Neural cell (in vitro differentiated cells): Measurements from ENCODE around the gene RAP1GAP2. TPM values are rescaled to one million over a fixed set of nuclear protein-coding genes. Genes with fewer than 3 reads are reported as not detected.

ENCODE experiments used
- H2AFZ ChIP-seq: fragments of 200-600, 300-800 bp; sonication (generic), shearing (Covaris generic); 2 replicates; pipeline ENCODE4 v1.6.0; 2014; ENCODE audit warnings: low read depth, mild to moderate bottlenecking, antibody characterized with exemption, low read length, moderate library complexity
- H3F3A ChIP-seq: fragments of 200-600 bp; shearing (Covaris generic); 2 replicates; pipeline ENCODE4 v1.6.1; 2016; ENCODE audit warnings: mild to moderate bottlenecking, moderate library complexity, mixed read lengths, antibody characterized with exemption, low read length; ENCODE audit not compliant: insufficient read depth, poor library complexity, severe bottlenecking
- H3K27ac ChIP-seq: fragments of 200-600, 300-800 bp; sonication (generic), shearing (Covaris generic); 2 replicates; pipeline ENCODE4 v1.5.1; 2014; ENCODE audit warnings: mild to moderate bottlenecking, low read length, moderate library complexity
- H3K27me3 ChIP-seq: fragments of 300-800, 200-600 bp; sonication (generic), shearing (Covaris generic); 2 replicates; pipeline ENCODE4 v1.6.0; 2014; ENCODE audit warnings: mild to moderate bottlenecking, low read depth, low read length, moderate library complexity; ENCODE audit not compliant: insufficient read depth
- H3K36me3 ChIP-seq: fragments of 300-800, 200-600 bp; sonication (generic), shearing (Covaris generic); 2 replicates; pipeline ENCODE4 v1.5.1; 2014; ENCODE audit warnings: mild to moderate bottlenecking, antibody characterized with exemption, low read length, moderate library complexity; ENCODE audit not compliant: insufficient read depth
- H3K4me2 ChIP-seq: fragments of 300-800, 200-600 bp; sonication (generic), shearing (Covaris generic); 2 replicates; pipeline ENCODE4 v1.6.0; 2014; ENCODE audit warnings: mild to moderate bottlenecking, low read length
- H3K4me3 ChIP-seq: fragments of 300-800, 200-600 bp; sonication (generic), shearing (Covaris generic); 2 replicates; pipeline ENCODE4 v1.5.1; 2014; ENCODE audit warnings: mild to moderate bottlenecking, low read length, moderate library complexity
- H3K79me2 ChIP-seq: fragments of 200-600 bp; shearing (Covaris generic); replicated peaks from 2 replicates; pipeline ENCODE4 v1.6.0; 2014; ENCODE audit warnings: mild to moderate bottlenecking, low read length, moderate library complexity; ENCODE audit not compliant: insufficient read depth
- H3K9ac ChIP-seq: fragments of 300-800, 200-600 bp; sonication (generic), shearing (Covaris generic); 2 replicates; pipeline ENCODE4 v1.6.1; 2016; ENCODE audit warnings: mild to moderate bottlenecking, low read length, mixed read lengths
- H3K9me2 ChIP-seq: fragments of 200-600 bp; shearing (Covaris generic); 2 replicates; pipeline ENCODE4 v1.6.1; 2016; ENCODE audit warnings: mild to moderate bottlenecking, low read length, mixed read lengths; ENCODE audit not compliant: insufficient read depth
- H3K9me3 ChIP-seq: fragments of 200-600, 300-800 bp; sonication (generic), shearing (Covaris generic); 2 replicates; pipeline ENCODE4 v1.6.1; 2016; ENCODE audit warnings: mild to moderate bottlenecking, mixed run types, low read length, moderate library complexity, mixed read lengths
- H4K20me1 ChIP-seq: fragments of 200-600 bp; shearing (Covaris generic); 2 replicates; pipeline ENCODE4 v1.6.1; 2016; ENCODE audit warnings: mild to moderate bottlenecking, mixed run types; ENCODE audit not compliant: insufficient read depth
- CTCF ChIP-seq: fragments of 450-650 bp; IDR thresholded peaks from 2 replicates; pipeline ENCODE4 v1.5.1; 2014; ENCODE audit warnings: antibody characterized with exemption, mild to moderate bottlenecking, moderate library complexity; ENCODE audit not compliant: poor library complexity, severe bottlenecking
- EP300 ChIP-seq: fragments of 450-650 bp; conservative IDR thresholded peaks from 2 replicates; pipeline ENCODE4 v1.6.1; 2014; ENCODE audit warnings: antibody characterized with exemption, mild to moderate bottlenecking, moderate library complexity; ENCODE audit not compliant: poor library complexity, severe bottlenecking
- EZH2 ChIP-seq: fragments of 200-600, 300-800 bp; shearing (Covaris generic), sonication (generic); IDR thresholded peaks from 2 replicates; pipeline ENCODE4 v1.6.1; 2014; ENCODE audit warnings: antibody characterized with exemption, low read length, borderline replicate concordance, mild to moderate bottlenecking; ENCODE audit not compliant: insufficient read depth, poor library complexity, severe bottlenecking
- MXI1 ChIP-seq: fragments of 450-650 bp; conservative IDR thresholded peaks from 2 replicates; pipeline ENCODE4 v1.6.1; 2014; ENCODE audit warnings: antibody characterized with exemption, mild to moderate bottlenecking; ENCODE audit not compliant: poor library complexity, severe bottlenecking
- POLR2AphosphoS5 ChIP-seq: IDR thresholded peaks from 2 replicates; pipeline ENCODE4 v1.6.1; 2012
- RAD21 ChIP-seq: fragments of 450-650 bp; conservative IDR thresholded peaks from 2 replicates; pipeline ENCODE4 v1.6.1; 2014; ENCODE audit warnings: antibody characterized with exemption, mild to moderate bottlenecking, moderate library complexity
- REST ChIP-seq: IDR thresholded peaks from 2 replicates; pipeline ENCODE4 v1.6.1; 2012; ENCODE audit warnings: borderline replicate concordance
- SMC3 ChIP-seq: fragments of 450-650 bp; conservative IDR thresholded peaks from 2 replicates; pipeline ENCODE4 v1.6.1; 2014; ENCODE audit warnings: antibody characterized with exemption, mild to moderate bottlenecking, moderate library complexity; ENCODE audit not compliant: poor library complexity
- TAF1 ChIP-seq: IDR thresholded peaks from 2 replicates; pipeline ENCODE4 v1.6.1; 2012; ENCODE audit warnings: low read depth
- polyA plus RNA-seq: library from polyadenylated mRNA; depleted of rRNA; stranded (reverse); fragments of >200 nt; gene quantifications from 2 replicates; pipeline ENCODE4 v1.2.3, GENCODE V29; 2014

RAP1GAP2 gene
- polyA plus RNA-seq, 1 donor from 2014 or later = 14.8 TPM

GRCh38 chr17:2801841-2802240 lies 5.6 kb downstream of the RAP1GAP2 start:
- Histone ChIP-seq H3K9ac (no peak overlapping the region), H3K4me3 (no peak overlapping the region), H3K4me2 (no peak overlapping the region), H3K79me2 (no peaks in the 10 kb centered on the region), H3K27ac (no peak overlapping the region), H2AFZ (no peak overlapping the region), H3K9me2 (no peaks in the 10 kb centered on the region), H3K9me3 (no peaks in the 10 kb centered on the region), H3K36me3 (no peaks in the 10 kb centered on the region), H4K20me1 (no peaks in the 10 kb centered on the region), H3K27me3 (no peaks in the 10 kb centered on the region), H3F3A (no peaks in the 10 kb centered on the region)
- TF ChIP-seq MXI1 (no peak), EP300 (no peak), EZH2 (no peak), POLR2AphosphoS5 (no peak), SMC3 (no peak), TAF1 (no peak), RAD21 (no peak), REST (no peak), CTCF (no peak)

GRCh38 chr17:2802574-2802973 lies 6.3 kb downstream of the RAP1GAP2 start:
- Histone ChIP-seq H3K27ac (no peak overlapping the region), H3K9ac (no peak overlapping the region), H3K9me2 (no peaks in the 10 kb centered on the region), H3K4me3 (no peak overlapping the region), H3K9me3 (no peaks in the 10 kb centered on the region), H4K20me1 (no peaks in the 10 kb centered on the region), H3F3A (no peaks in the 10 kb centered on the region), H3K36me3 (no peaks in the 10 kb centered on the region), H2AFZ (no peak overlapping the region), H3K79me2 (no peaks in the 10 kb centered on the region), H3K27me3 (no peaks in the 10 kb centered on the region), H3K4me2 (no peak overlapping the region)
- TF ChIP-seq SMC3 (no peak), TAF1 (no peak), CTCF (no peak), POLR2AphosphoS5 (no peak), EP300 (no peak), MXI1 (no peak), EZH2 (no peak), REST (no peak), RAD21 (no peak)
